ENCODE measurements around the gene TRAPPC2L. TPM values are rescaled to one million over a fixed set of nuclear protein-coding genes. Genes with fewer than 3 reads are reported as not detected.

TRAPPC2L gene
- total and polyA plus RNA-seq, 2 experiments from 2014 or later: 59.3 to 167 TPM

DNA sequence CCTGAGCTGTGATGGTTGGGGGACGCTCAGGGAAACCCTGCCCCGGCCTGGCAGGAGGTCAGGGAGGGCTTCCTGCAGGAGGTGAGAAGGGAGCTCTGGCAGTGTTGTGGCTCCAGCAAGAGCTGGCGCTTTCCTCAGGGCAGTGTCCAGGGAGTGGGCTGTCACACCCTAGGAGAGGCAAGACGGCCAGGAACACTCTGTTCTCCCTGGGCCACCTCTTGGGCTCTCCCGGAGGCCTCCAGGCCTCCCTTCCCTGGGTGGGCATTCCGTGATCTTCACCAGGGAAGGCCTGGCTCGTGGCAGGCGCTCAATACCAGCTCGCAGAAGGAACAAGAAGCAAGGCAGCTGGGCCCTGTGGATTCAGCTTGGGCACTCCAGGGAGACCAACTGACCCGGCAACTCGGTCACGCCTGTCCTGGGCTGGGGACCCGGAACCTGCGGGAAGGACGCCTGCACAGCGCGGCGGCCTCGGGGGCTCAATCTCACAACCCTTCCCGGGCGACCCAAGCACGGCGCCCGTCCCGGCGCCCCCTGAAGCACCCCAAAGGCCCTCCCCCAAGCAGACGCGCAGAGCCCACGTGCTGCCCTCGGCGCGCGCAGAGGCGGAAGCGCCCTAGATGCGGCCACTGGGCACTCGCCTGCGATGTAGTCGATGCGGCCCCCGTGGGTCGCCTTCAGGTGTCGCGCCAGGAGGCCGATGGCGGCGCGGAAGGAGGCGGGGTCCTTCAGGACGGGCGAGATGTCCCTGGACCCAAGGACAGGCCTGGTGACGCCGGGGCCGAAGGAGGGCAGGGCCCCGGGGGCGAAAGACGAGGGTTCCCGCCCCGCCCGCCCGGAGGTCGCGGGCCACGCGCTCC lies 45.8 kb upstream of the TRAPPC2L start (continued):
- TF ChIP-seq, protein P1, sequence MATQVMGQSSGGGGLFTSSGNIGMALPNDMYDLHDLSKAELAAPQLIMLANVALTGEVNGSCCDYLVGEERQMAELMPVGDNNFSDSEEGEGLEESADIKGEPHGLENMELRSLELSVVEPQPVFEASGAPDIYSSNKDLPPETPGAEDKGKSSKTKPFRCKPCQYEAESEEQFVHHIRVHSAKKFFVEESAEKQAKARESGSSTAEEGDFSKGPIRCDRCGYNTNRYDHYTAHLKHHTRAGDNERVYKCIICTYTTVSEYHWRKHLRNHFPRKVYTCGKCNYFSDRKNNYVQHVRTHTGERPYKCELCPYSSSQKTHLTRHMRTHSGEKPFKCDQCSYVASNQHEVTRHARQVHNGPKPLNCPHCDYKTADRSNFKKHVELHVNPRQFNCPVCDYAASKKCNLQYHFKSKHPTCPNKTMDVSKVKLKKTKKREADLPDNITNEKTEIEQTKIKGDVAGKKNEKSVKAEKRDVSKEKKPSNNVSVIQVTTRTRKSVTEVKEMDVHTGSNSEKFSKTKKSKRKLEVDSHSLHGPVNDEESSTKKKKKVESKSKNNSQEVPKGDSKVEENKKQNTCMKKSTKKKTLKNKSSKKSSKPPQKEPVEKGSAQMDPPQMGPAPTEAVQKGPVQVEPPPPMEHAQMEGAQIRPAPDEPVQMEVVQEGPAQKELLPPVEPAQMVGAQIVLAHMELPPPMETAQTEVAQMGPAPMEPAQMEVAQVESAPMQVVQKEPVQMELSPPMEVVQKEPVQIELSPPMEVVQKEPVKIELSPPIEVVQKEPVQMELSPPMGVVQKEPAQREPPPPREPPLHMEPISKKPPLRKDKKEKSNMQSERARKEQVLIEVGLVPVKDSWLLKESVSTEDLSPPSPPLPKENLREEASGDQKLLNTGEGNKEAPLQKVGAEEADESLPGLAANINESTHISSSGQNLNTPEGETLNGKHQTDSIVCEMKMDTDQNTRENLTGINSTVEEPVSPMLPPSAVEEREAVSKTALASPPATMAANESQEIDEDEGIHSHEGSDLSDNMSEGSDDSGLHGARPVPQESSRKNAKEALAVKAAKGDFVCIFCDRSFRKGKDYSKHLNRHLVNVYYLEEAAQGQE (IDR thresholded peaks at IDR 0.05; ENCODE audit: unreplicated experiment): no peak
- no peak for TF ChIP-seq STAT1 (IDR thresholded peaks at IDR 0.05; ENCODE audit: unreplicated experiment)
- no peak for TF ChIP-seq NANOG (IDR thresholded peaks at IDR 0.05; ENCODE audit: borderline replicate concordance)
- TF ChIP-seq POLR2AphosphoS5 (IDR thresholded peaks at IDR 0.05; ENCODE audit: low read depth): no peak

DNA sequence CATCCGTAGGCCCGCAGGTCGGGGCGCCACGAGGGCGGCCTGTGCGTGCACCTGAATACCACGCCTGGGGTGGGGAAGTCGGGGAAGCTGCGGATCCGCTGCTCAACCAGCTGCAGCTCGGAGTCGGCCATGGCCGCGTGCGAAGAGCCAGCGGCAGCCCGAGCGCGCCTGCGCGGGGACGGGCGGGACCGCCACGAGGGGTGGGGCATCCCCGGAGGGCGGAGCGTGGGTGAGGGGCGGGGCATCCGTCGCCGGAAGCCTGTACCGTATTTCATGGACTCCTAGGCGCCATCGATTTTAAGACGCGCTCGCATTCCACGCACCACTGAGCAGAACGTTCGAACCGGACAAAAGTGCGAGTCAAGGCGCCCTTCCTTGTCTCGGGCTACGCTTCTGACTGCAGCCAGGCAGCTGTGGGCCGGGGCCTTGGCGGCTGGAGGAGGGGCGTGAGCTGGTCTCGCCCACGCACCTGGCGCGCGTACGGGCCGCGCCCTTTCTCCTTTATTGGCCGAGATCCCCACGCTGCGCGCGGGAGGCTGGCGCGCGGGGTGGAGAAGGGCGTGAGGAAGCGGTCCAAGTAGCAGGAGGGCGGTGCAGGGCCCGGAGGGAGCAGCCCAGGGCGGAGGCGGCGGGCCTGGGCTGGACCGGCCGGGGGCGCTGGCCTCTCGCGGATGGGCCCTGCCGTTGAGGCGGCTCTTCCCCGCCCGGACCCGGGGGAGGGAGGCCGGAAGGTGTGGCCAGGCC lies 45.0 kb upstream of the TRAPPC2L start, which contains the start of gene APRT:
APRT (minus strand) TSS at position 160 of the 744 bp plus-strand sequence; CDS start at position 131, 29 bp downstream.
- peaks cover 40% of the 10 kb centered on the region for H3K36me3 Mint-ChIP-seq (ENCODE audit: low read depth)
- Histone ChIP-seq H4K20me1 (replicated peaks; ENCODE audit: insufficient read depth) (no peaks in the 10 kb centered on the region; the same call in 1 of the 2 replicates), H3K36me3 (ENCODE audit: insufficient read depth) (peaks cover 15% of the 10 kb centered on the region), H2AFZ (peak within 1 kb of the TSS; percentile 98), H3K79me2 (replicated peaks; ENCODE audit: insufficient read depth) (peaks cover 13% of the 10 kb centered on the region), H3K9me2 (ENCODE audit: insufficient read depth) (no peaks in the 10 kb centered on the region), H3K4me3 (peak within 1 kb of the TSS; percentile 93), H3K27ac (ENCODE audit: low read depth) (peak within 1 kb of the TSS; percentile 98), H3K4me2 (peak within 1 kb of the TSS; percentile 99), H3F3A (replicated peaks; ENCODE audit: low read depth) (peaks cover 37% of the 10 kb centered on the region), H3K4me1 (ENCODE audit: insufficient read depth) (no peaks in the 10 kb centered on the region; the same call in 1 of the 2 replicates), H3K27me3 (ENCODE audit: insufficient read depth) (no peaks in the 10 kb centered on the region)
- peak within 1 kb of the TSS; percentile 98 for H3K27ac Mint-ChIP-seq
- H3K4me1 Mint-ChIP-seq: peaks cover 11% of the 10 kb centered on the region; the same call in 2 of the 3 replicates
- H3K27me3 Mint-ChIP-seq (ENCODE audit: insufficient read depth, low read depth, poor library complexity): peaks cover 41% of the 10 kb centered on the region
- peak; percentile 90 for DNase-seq (ENCODE audit: low spot score)
- ATAC-seq: peak; percentile 57
- H3K4me3 Mint-ChIP-seq: peak within 1 kb of the TSS; percentile 88
- H3K9me3 Mint-ChIP-seq: peaks cover 4% of the 10 kb centered on the region; the same call in 1 of the 3 replicates
- TF ChIP-seq ZNF114 (CRISPR knock-in tag; IDR thresholded peaks at IDR 0.05): no peak
- TF ChIP-seq, protein P2, sequence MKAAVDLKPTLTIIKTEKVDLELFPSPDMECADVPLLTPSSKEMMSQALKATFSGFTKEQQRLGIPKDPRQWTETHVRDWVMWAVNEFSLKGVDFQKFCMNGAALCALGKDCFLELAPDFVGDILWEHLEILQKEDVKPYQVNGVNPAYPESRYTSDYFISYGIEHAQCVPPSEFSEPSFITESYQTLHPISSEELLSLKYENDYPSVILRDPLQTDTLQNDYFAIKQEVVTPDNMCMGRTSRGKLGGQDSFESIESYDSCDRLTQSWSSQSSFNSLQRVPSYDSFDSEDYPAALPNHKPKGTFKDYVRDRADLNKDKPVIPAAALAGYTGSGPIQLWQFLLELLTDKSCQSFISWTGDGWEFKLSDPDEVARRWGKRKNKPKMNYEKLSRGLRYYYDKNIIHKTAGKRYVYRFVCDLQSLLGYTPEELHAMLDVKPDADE (IDR thresholded peaks at IDR 0.05): no peak
- no peak for TF ChIP-seq CREB1 (CRISPR knock-in tag; IDR thresholded peaks at IDR 0.05; ENCODE audit: low read depth)
- TF ChIP-seq EZH2 (IDR thresholded peaks at IDR 0.05; ENCODE audit: low read depth, unreplicated experiment): no peak
- TF ChIP-seq STAT1 (IDR thresholded peaks at IDR 0.05; ENCODE audit: unreplicated experiment): no peak
- no peak for TF ChIP-seq JUNB (IDR thresholded peaks at IDR 0.05; ENCODE audit: unreplicated experiment)
- TF ChIP-seq, protein P3, sequence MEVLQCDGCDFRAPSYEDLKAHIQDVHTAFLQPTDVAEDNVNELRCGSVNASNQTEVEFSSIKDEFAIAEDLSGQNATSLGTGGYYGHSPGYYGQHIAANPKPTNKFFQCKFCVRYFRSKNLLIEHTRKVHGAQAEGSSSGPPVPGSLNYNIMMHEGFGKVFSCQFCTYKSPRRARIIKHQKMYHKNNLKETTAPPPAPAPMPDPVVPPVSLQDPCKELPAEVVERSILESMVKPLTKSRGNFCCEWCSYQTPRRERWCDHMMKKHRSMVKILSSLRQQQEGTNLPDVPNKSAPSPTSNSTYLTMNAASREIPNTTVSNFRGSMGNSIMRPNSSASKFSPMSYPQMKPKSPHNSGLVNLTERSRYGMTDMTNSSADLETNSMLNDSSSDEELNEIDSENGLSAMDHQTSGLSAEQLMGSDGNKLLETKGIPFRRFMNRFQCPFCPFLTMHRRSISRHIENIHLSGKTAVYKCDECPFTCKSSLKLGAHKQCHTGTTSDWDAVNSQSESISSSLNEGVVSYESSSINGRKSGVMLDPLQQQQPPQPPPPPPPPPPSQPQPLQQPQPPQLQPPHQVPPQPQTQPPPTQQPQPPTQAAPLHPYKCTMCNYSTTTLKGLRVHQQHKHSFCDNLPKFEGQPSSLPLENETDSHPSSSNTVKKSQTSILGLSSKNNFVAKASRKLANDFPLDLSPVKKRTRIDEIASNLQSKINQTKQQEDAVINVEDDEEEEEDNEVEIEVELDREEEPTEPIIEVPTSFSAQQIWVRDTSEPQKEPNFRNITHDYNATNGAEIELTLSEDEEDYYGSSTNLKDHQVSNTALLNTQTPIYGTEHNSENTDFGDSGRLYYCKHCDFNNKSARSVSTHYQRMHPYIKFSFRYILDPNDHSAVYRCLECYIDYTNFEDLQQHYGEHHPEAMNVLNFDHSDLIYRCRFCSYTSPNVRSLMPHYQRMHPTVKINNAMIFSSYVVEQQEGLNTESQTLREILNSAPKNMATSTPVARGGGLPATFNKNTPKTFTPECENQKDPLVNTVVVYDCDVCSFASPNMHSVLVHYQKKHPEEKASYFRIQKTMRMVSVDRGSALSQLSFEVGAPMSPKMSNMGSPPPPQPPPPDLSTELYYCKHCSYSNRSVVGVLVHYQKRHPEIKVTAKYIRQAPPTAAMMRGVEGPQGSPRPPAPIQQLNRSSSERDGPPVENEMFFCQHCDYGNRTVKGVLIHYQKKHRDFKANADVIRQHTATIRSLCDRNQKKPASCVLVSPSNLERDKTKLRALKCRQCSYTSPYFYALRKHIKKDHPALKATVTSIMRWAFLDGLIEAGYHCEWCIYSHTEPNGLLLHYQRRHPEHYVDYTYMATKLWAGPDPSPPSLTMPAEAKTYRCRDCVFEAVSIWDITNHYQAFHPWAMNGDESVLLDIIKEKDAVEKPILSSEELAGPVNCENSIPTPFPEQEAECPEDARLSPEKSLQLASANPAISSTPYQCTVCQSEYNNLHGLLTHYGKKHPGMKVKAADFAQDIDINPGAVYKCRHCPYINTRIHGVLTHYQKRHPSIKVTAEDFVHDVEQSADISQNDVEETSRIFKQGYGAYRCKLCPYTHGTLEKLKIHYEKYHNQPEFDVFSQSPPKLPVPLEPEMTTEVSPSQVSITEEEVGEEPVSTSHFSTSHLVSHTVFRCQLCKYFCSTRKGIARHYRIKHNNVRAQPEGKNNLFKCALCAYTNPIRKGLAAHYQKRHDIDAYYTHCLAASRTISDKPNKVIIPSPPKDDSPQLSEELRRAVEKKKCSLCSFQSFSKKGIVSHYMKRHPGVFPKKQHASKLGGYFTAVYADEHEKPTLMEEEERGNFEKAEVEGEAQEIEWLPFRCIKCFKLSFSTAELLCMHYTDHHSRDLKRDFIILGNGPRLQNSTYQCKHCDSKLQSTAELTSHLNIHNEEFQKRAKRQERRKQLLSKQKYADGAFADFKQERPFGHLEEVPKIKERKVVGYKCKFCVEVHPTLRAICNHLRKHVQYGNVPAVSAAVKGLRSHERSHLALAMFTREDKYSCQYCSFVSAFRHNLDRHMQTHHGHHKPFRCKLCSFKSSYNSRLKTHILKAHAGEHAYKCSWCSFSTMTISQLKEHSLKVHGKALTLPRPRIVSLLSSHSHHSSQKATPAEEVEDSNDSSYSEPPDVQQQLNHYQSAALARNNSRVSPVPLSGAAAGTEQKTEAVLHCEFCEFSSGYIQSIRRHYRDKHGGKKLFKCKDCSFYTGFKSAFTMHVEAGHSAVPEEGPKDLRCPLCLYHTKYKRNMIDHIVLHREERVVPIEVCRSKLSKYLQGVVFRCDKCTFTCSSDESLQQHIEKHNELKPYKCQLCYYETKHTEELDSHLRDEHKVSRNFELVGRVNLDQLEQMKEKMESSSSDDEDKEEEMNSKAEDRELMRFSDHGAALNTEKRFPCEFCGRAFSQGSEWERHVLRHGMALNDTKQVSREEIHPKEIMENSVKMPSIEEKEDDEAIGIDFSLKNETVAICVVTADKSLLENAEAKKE (CRISPR knock-in tag; IDR thresholded peaks at IDR 0.05): no peak
- TF ChIP-seq NANOG (IDR thresholded peaks at IDR 0.05; ENCODE audit: borderline replicate concordance): no peak
- TF ChIP-seq EZH2phosphoT487 (IDR thresholded peaks at IDR 0.05; ENCODE audit: unreplicated experiment): no peak
- TF ChIP-seq ZNF331 (CRISPR knock-in tag; IDR thresholded peaks at IDR 0.05; ENCODE audit: low read depth): no peak
